Heart right ventricle (tissue), 16 donors: Measurements from ENCODE around the gene PBXIP1. TPM values are rescaled to one million over a fixed set of nuclear protein-coding genes. Genes with fewer than 3 reads are reported as not detected.

Experiments
- ATAC-seq, 8 donors: fragments of 200-7000 bp; cut with Tn5 transposase; one replicate each; pipeline ENCODE4 v1.9.1; 2020; ENCODE audit warnings: mild to moderate bottlenecking in 8 of 8, moderate library complexity in 8 of 8, moderate number of reproducible peaks in 1 of 8
- DNase-seq, 2 donors: peaks; one replicate each; pipeline ENCODE4 v3.0.0-alpha.2; 2020
- H3K27ac ChIP-seq, 10 donors: fragments of 200-600 bp; sonication (generic) in 2 of 10; one replicate each; pipeline versions ENCODE4 v1.5.0 to v1.8.0; 2020 to 2022; ENCODE audit warnings: mild to moderate bottlenecking in 3 of 10
- H3K27me3 ChIP-seq, 7 donors: fragments of 200-600 bp; one replicate each; pipeline ENCODE4 v1.8.0; 2021 to 2022; ENCODE audit warnings: mild to moderate bottlenecking in 2 of 7
- H3K36me3 ChIP-seq, 9 donors: fragments of 200-600 bp; sonication (generic) in 1 of 9; one replicate each; pipeline versions ENCODE4 v1.5.0 to v1.8.0; 2020 to 2022; ENCODE audit warnings: mild to moderate bottlenecking in 2 of 9
- H3K4me1 ChIP-seq, 9 donors: fragments of 200-600 bp; sonication (generic) in 1 of 9; one replicate each; pipeline versions ENCODE4 v1.5.0 to v1.8.0; 2020 to 2022; ENCODE audit warnings: mild to moderate bottlenecking in 4 of 9
- H3K4me3 ChIP-seq, 10 donors: fragments of 200-600 bp; sonication (generic) in 2 of 10; one replicate each; pipeline versions ENCODE4 v1.5.0 to v1.8.0; 2020 to 2022; ENCODE audit warnings: mild to moderate bottlenecking in 7 of 10, moderate library complexity in 2 of 10
- H3K9me3 ChIP-seq, 11 donors: fragments of 200-600 bp in 10 of 11; sonication (generic) in 2 of 11; one replicate each; pipeline versions ENCODE4 v1.5.0 to v1.8.0; 2013 to 2022; ENCODE audit warnings: mild to moderate bottlenecking in 2 of 11, control low read depth in 1 of 11, moderate library complexity in 1 of 11
- WGBS, 2 donors: extraction: QIAGEN DNeasy Blood & Tissue Kit; methylation state at CpG; one replicate each; pipeline ENCODE4 v1.1.7; 2013; ENCODE audit warnings: inconsistent platforms in 1 of 2; 5-methylcytosine and 5-hydroxymethylcytosine counted together
- intact Hi-C, 10 donors: fragments of 100-400 bp; cut with DNase I; formaldehyde crosslinking; loops; one replicate each; pipeline versions ENCODE4 v1.11.1 to v1.14.2; 2022
- microRNA-seq, 2 donors: library from miRNA; unstranded; fragments of <30 nt; microRNA quantifications; one replicate each; pipeline ENCODE4 v1.2.0, GENCODE V29; 2021
- polyA plus RNA-seq, 2 donors: library from polyadenylated mRNA; stranded (reverse); fragments of 200-250 nt; gene quantifications; one replicate each; pipeline ENCODE4 v1.2.3, GENCODE V29; 2013
- total RNA-seq, 10 donors: library from RNA; stranded (reverse); fragmentation: NEBNext Ultra II Directional in 3 of 10; extraction: Animal tissue kit (Norgen Biotek cat#: 25700) in 3 of 10; gene quantifications; one replicate each; pipeline versions ENCODE4 v1.2.1 to v1.2.4, GENCODE V29; 2021 to 2023
- TF ChIP-seq, protein P1 (sequence below), 9 donors: fragments of 200-600 bp; sonication (generic) in 2 of 9; IDR thresholded peaks; one replicate each; pipeline versions ENCODE4 v1.5.0 to v1.8.0; 2021 to 2022; ENCODE audit warnings: antibody characterized with exemption in 9 of 9, mild to moderate bottlenecking in 5 of 9, moderate library complexity in 1 of 9
- donor health status: Arrhythmogenic right ventricular cardiomyopathy.
- donor health status: ischemic (EF 13 %, LVEDD 7.1; RV severe dilation, severe dysfunction).
- donor health status: healthy with polysubstance abuse.
- donor health status: DM: no; HTN: yes; CAD: no.
- donor health status: DM: no; HTN: no; CAD: no.
- donor health status: ischemic (EF 25% LVEDD 6.9; RV normal size, moderate dysfunction).
- donor health status: ischemic (EF 25% LVEDD 5.7; RV mildly dilated, moderate dysfunction).
- donor health status: healthy.
- donor health status: DM: yes; HTN: yes; CAD: no.
- donor health status: Ischemic cardiomyopathy.
- donor health status: ischemic (EF 35%, LVEDD 5.7; RV mildly dilated, moderate dysfunction).
- donor health status: nonischemic (EF 11% LVEDD 7.7; RV severe dilation, severe dysfunction).
- donor health status: DM: yes; HTN: yes; CAD: no.
- donor health status: PGD.
- donor health status: ischemic (EF 29% LVEDD 5.4; RV normal size, mild dysfunction).
- donor health status: nonischemic (EF 23%, LVEDD 6.1; RV moderate dilation, normal function).

Gene PBXIP1
- total and polyA plus RNA-seq, 12 donors, result 25.4 to 75.0 (median 46.0) TPM

DNA sequence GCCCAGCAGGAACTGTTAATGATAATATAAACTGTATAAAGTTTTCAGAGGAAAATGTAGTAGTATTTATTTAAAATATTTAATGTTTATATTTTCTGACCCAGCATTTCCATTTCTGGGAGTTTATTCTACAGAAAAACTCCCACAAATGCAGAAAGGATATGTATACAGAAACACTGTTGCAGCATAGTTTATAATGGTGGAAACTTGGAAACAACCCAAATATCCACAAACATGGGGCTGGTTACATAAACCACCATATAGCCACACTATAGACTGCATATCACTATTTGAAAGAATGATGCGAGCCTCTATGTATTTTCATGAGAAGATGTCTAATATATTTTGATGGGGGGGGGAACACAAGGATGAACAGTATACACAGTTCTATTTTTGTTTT, 54.3 kb downstream of the PBXIP1 start:
- DNase-seq, result no peak
- no peak overlapping the region for H3K4me3 ChIP-seq
- H3K27ac ChIP-seq, result no peak overlapping the region
- TF ChIP-seq, protein P1, sequence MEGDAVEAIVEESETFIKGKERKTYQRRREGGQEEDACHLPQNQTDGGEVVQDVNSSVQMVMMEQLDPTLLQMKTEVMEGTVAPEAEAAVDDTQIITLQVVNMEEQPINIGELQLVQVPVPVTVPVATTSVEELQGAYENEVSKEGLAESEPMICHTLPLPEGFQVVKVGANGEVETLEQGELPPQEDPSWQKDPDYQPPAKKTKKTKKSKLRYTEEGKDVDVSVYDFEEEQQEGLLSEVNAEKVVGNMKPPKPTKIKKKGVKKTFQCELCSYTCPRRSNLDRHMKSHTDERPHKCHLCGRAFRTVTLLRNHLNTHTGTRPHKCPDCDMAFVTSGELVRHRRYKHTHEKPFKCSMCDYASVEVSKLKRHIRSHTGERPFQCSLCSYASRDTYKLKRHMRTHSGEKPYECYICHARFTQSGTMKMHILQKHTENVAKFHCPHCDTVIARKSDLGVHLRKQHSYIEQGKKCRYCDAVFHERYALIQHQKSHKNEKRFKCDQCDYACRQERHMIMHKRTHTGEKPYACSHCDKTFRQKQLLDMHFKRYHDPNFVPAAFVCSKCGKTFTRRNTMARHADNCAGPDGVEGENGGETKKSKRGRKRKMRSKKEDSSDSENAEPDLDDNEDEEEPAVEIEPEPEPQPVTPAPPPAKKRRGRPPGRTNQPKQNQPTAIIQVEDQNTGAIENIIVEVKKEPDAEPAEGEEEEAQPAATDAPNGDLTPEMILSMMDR (IDR thresholded peaks at IDR 0.05), result no peak
- no peak for ATAC-seq
- no peaks in the 10 kb centered on the region for H3K36me3 ChIP-seq
- intact Hi-C loops, result no loop called here
- H3K4me1 ChIP-seq, result peaks cover 0 to 3% (median 0%) of the 10 kb centered on the region in 9 donors
- no peaks in the 10 kb centered on the region for H3K9me3 ChIP-seq
- H3K27me3 ChIP-seq, result no peaks in the 10 kb centered on the region
- WGBS, 2 donors, result 55 to 94% methylated on average over 1 of the region's 1 CpG

DNA sequence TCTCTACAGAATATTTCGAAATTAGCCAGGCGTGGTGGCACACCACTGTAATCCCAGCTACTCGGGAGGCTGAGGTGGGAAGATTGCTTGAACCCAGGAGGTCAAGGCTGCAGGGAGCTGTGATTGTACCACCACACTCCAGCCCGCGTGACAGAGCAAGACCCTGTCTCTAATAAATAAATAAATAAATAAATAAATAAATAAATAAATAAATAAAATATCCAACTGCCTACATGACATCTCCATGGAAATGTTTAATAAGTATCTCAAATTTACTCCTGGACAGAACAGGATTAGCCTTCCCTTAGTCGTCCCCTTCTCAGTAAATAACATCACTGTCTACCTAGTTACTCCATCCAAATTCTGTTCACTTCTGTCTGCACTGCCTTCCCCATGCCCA, 56.9 kb downstream of the PBXIP1 start:
- no peaks in the 10 kb centered on the region for H3K36me3 ChIP-seq
- H3K4me1 ChIP-seq, result peaks cover 0 to 10% (median 0%) of the 10 kb centered on the region in 9 donors
- DNase-seq (no peak), ATAC-seq (no peak)
- TF ChIP-seq, protein P1 (IDR thresholded peaks at IDR 0.05), result no peak
- H3K9me3 ChIP-seq, result no peaks in the 10 kb centered on the region
- intact Hi-C loops, result no loop called here
- H3K27me3 ChIP-seq, result no peaks in the 10 kb centered on the region
- no peak overlapping the region for H3K4me3 ChIP-seq
- WGBS, 2 donors, result 92 to 96% methylated on average over 6 of the region's 6 CpGs
- no peak overlapping the region for H3K27ac ChIP-seq

DNA sequence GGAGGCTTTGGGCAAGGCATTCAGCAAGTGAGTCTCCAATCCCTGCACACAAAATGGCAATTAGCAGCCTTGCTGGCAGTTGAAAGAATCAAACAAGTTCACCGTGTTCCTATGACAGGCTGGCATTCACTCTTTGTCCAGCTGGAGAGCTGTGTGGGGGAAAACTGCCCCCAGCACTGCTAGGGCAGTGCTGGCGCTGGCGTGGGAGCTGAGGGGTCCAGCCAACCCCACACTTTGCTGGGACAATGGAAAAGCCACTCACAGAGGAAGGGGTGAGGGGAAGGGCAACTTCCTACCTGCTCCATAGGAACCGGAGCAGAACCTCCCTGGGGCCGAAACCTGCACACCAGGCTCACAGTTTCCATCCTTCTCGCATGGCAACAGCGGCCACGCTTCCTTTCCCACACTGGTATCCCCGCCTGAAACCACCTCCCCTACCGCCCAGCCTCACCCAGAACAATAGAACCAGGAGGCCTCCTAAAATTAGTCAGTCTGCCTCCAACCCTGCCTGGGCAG, 59.1 kb downstream of the PBXIP1 start:
- H3K27ac ChIP-seq, result peak overlapping the region in 5 of 10 donors; percentile 30 to 60 (median 47)
- H3K36me3 ChIP-seq, result no peaks in the 10 kb centered on the region
- ATAC-seq, result peak in 5 of 8 donors; percentile 39 to 80 (median 72)
- no peak for DNase-seq
- peaks cover 0 to 10% (median 0%) of the 10 kb centered on the region in 9 donors for H3K4me1 ChIP-seq
- no peak overlapping the region for H3K4me3 ChIP-seq
- no peaks in the 10 kb centered on the region for H3K27me3 ChIP-seq
- TF ChIP-seq, protein P1 (IDR thresholded peaks at IDR 0.05), result no peak
- intact Hi-C loops, result no loop called here
- H3K9me3 ChIP-seq, result no peaks in the 10 kb centered on the region
- 76 to 82% methylated on average over 10 of the region's 10 CpGs for WGBS, 2 donors

DNA sequence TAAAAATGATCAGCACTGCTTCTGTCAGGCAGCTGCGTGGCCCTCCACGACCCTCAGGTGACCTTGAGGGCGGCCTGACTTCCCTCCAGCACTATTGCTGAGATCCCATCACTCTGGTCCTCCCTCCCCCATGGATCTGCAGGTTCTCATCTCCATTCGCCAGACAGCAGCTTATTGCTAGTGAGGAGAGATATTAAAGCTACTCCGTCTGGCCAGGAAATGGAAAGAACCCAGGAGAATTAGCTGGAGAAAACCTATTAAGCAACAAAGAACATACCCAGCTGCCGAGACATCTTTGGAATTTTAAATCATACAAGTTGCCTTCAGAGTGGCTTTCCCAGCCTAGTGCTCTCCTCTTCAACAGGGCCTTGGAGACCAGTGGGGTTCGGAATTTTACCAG, 60.1 kb downstream of the PBXIP1 start:
- no peak overlapping the region for H3K4me3 ChIP-seq
- DNase-seq, result no peak
- H3K27me3 ChIP-seq, result no peaks in the 10 kb centered on the region
- no peaks in the 10 kb centered on the region for H3K9me3 ChIP-seq
- ATAC-seq, result peak in 4 of 8 donors; percentile 17 to 56 (median 29)
- H3K27ac ChIP-seq, result peak overlapping the region in 4 of 10 donors; percentile 30 to 60 (median 48)
- intact Hi-C loops, result no loop called here
- no peaks in the 10 kb centered on the region for H3K36me3 ChIP-seq
- peaks cover 0 to 10% (median 0%) of the 10 kb centered on the region in 9 donors for H3K4me1 ChIP-seq
- 45 to 56% methylated on average over 7 of the region's 7 CpGs for WGBS, 2 donors
- TF ChIP-seq, protein P1 (IDR thresholded peaks at IDR 0.05), result no peak

Small RNA genes within 50 kb of the gene (microRNA-seq; reads per million reads assigned to microRNA genes)
- gene MIR4258, result 0 reads per million in 2 donors

Other genes starting within 250 kb of the PBXIP1 start
- gene KCNN3, start 85.8 kb downstream of the PBXIP1 start, total RNA-seq, result 1 to 10 TPM in 9 of 10 donors, under 1 TPM in 1; 0.52 to 5.9 (median 2.7) TPM
- under 1 TPM; 0.17 to 0.59 TPM for gene KCNN3, start 85.8 kb downstream of the PBXIP1 start, polyA plus RNA-seq
- gene PMVK, start 19.4 kb downstream of the PBXIP1 start, total RNA-seq, result 10 to 100 TPM; 29.9 to 66.4 (median 39.4) TPM
- 10 to 100 TPM; 40.2 to 42.9 TPM for gene PMVK, start 19.4 kb downstream of the PBXIP1 start, polyA plus RNA-seq
- gene PYGO2, start 5.7 kb upstream of the PBXIP1 start, total RNA-seq, result 10 to 100 TPM in 9 of 10 donors, 1 to 10 TPM in 1; 8.8 to 18.0 (median 13.9) TPM
- 10 to 100 TPM; 11.9 to 12.1 TPM for gene PYGO2, start 5.7 kb upstream of the PBXIP1 start, polyA plus RNA-seq
- gene SHC1, start 14.6 kb upstream of the PBXIP1 start, total RNA-seq, result 10 to 100 TPM; 42.6 to 95.7 (median 57.8) TPM
- gene SHC1, start 14.6 kb upstream of the PBXIP1 start, polyA plus RNA-seq, result 10 to 100 TPM; 35.6 to 58.3 TPM
- gene CKS1B, start 18.6 kb upstream of the PBXIP1 start, total RNA-seq, result 10 to 100 TPM; 10.9 to 30.9 (median 17.5) TPM
- gene CKS1B, start 18.6 kb upstream of the PBXIP1 start, polyA plus RNA-seq, result 10 to 100 TPM in 1 of 2 donors, 1 to 10 TPM in 1; 4.6 to 36.7 TPM
- gene FLAD1, start 27.2 kb upstream of the PBXIP1 start, total RNA-seq, result 10 to 100 TPM; 20.1 to 36.8 (median 24.1) TPM
- gene FLAD1, start 27.2 kb upstream of the PBXIP1 start, polyA plus RNA-seq, result 10 to 100 TPM; 25.1 to 41.6 TPM
- gene LENEP, start 37.5 kb upstream of the PBXIP1 start, total RNA-seq, result not detected
- gene LENEP, start 37.5 kb upstream of the PBXIP1 start, polyA plus RNA-seq, result not detected
- gene ZBTB7B, start 46.7 kb upstream of the PBXIP1 start, total RNA-seq, result 10 to 100 TPM; 25.7 to 54.7 (median 34.5) TPM
- 10 to 100 TPM; 41.1 to 51.6 TPM for gene ZBTB7B, start 46.7 kb upstream of the PBXIP1 start, polyA plus RNA-seq
- under 1 TPM in 9 of 10 donors, not detected in 1; 0.15 to 0.67 (median 0.30) TPM for gene DCST2, start 77.7 kb upstream of the PBXIP1 start, total RNA-seq
- gene DCST2, start 77.7 kb upstream of the PBXIP1 start, polyA plus RNA-seq, result 1 to 10 TPM in 1 of 2 donors, under 1 TPM in 1; 0.38 to 1.8 TPM
- not detected for gene DCST1, start 77.7 kb upstream of the PBXIP1 start, total RNA-seq
- under 1 TPM in 1 of 2 donors, not detected in 1; 0.29 TPM for gene DCST1, start 77.7 kb upstream of the PBXIP1 start, polyA plus RNA-seq
- gene ADAM15, start 95.2 kb upstream of the PBXIP1 start, total RNA-seq, result 100 to 1,000 TPM in 1 of 10 donors, 10 to 100 TPM in 9; 46.7 to 146 (median 58.5) TPM
- gene ADAM15, start 95.2 kb upstream of the PBXIP1 start, polyA plus RNA-seq, result 100 to 1,000 TPM; 144 to 305 TPM
- 1 to 10 TPM in 8 of 10 donors, under 1 TPM in 2; 0.49 to 2.8 (median 1.8) TPM for gene EFNA4, start 107.6 kb upstream of the PBXIP1 start, total RNA-seq
- 1 to 10 TPM; 4.2 to 5.4 TPM for gene EFNA4, start 107.6 kb upstream of the PBXIP1 start, polyA plus RNA-seq
- gene EFNA3, start 122.7 kb upstream of the PBXIP1 start, total RNA-seq, result 1 to 10 TPM in 1 of 10 donors, under 1 TPM in 8, not detected in 1; 0.23 to 1.9 (median 0.46) TPM
- 1 to 10 TPM in 1 of 2 donors, under 1 TPM in 1; 0.95 to 1.8 TPM for gene EFNA3, start 122.7 kb upstream of the PBXIP1 start, polyA plus RNA-seq
- 10 to 100 TPM; 28.9 to 50.0 (median 35.6) TPM for gene EFNA1, start 171.8 kb upstream of the PBXIP1 start, total RNA-seq
- gene EFNA1, start 171.8 kb upstream of the PBXIP1 start, polyA plus RNA-seq, result 100 to 1,000 TPM in 1 of 2 donors, 10 to 100 TPM in 1; 44.2 to 104 TPM
- gene SLC50A1, start 179.8 kb upstream of the PBXIP1 start, total RNA-seq, result 10 to 100 TPM in 2 of 10 donors, 1 to 10 TPM in 8; 5.5 to 16.8 (median 7.9) TPM
- gene SLC50A1, start 179.8 kb upstream of the PBXIP1 start, polyA plus RNA-seq, result 10 to 100 TPM; 23.2 to 33.7 TPM
- 10 to 100 TPM; 48.2 to 70.9 (median 53.4) TPM for gene DPM3, start 184.4 kb upstream of the PBXIP1 start, total RNA-seq
- gene DPM3, start 184.4 kb upstream of the PBXIP1 start, polyA plus RNA-seq, result 100 to 1,000 TPM; 144 to 304 TPM
- gene KRTCAP2, start 217.2 kb upstream of the PBXIP1 start, total RNA-seq, result 100 to 1,000 TPM in 9 of 10 donors, 10 to 100 TPM in 1; 96.1 to 173 (median 114) TPM
- gene KRTCAP2, start 217.2 kb upstream of the PBXIP1 start, polyA plus RNA-seq, result 100 to 1,000 TPM; 302 to 355 TPM
- under 1 TPM in 2 of 10 donors, not detected in 8; 0.10 to 0.35 TPM for gene TRIM46, start 217.8 kb upstream of the PBXIP1 start, total RNA-seq
- gene TRIM46, start 217.8 kb upstream of the PBXIP1 start, polyA plus RNA-seq, result under 1 TPM; 0.04 to 0.07 TPM